Thyroid gland (tissue), 4 donors: ENCODE results near the gene TTC39A. TPM values are rescaled to one million over a fixed set of nuclear protein-coding genes. Genes with fewer than 3 reads are reported as not detected.

Source experiments
- DNase-seq, 2 donors: peaks; one replicate each; pipeline ENCODE4 v3.0.0-alpha.2; 2019
- H3K27ac ChIP-seq, 3 donors: fragments of 200-600 bp; sonication (generic); 1 replicate in 2 of 3; 2 replicates in 1 of 3; pipeline ENCODE4 v1.5.1; 2016 to 2019; ENCODE audit warnings: mild to moderate bottlenecking in 1 of 3, moderate library complexity in 1 of 3
- H3K27me3 ChIP-seq: fragments of 200-600 bp; sonication (generic); one replicate; pipeline ENCODE4 v1.5.1; 2019
- H3K36me3 ChIP-seq, 2 donors: fragments of 200-600 bp; sonication (generic); one replicate each; pipeline ENCODE4 v1.5.1; 2016 to 2019
- H3K4me1 ChIP-seq, 2 donors: fragments of 200-600 bp; sonication (generic); one replicate each; pipeline ENCODE4 v1.5.1; 2017 to 2019
- H3K4me3 ChIP-seq, 3 donors: fragments of 200-600 bp; sonication (generic); replicated peaks in 1 of 3; 1 replicate in 2 of 3; 2 replicates in 1 of 3; pipeline ENCODE4 v1.5.1; 2016; ENCODE audit warnings: mild to moderate bottlenecking in 1 of 3
- H3K9me3 ChIP-seq: fragments of 200-600 bp; sonication (generic); one replicate; pipeline ENCODE4 v1.5.1; 2017
- POLR2A ChIP-seq, 2 donors: fragments of 450-650 bp; IDR thresholded peaks; one replicate each; pipeline ENCODE4 v1.6.1; 2017; ENCODE audit warnings: antibody characterized with exemption in 2 of 2, mild to moderate bottlenecking in 2 of 2, moderate library complexity in 1 of 2
- WGBS, 2 donors: methylation state at CpG; one replicate each; pipeline ENCODE4 v1.1.5; 2017; 5-methylcytosine and 5-hydroxymethylcytosine counted together
- intact Hi-C: fragments of 100-400 bp; cut with DNase I; formaldehyde crosslinking; loops from one replicate; pipeline ENCODE4 v1.15.1; 2023
- total RNA-seq, 4 donors: library from RNA; depleted of rRNA; stranded (reverse); fragments of >200 nt; gene quantifications; one replicate each; pipeline ENCODE4 v1.2.3, GENCODE V29; 2016
- TF ChIP-seq, protein P1 (sequence below), 6 experiments: fragments of 200-600 bp in 3 of 6; fragments of 450-650 bp in 3 of 6; sonication (generic) in 3 of 6; IDR thresholded peaks; one replicate each; pipeline ENCODE4 v1.5.1; 2016 to 2019; ENCODE audit warnings: antibody characterized with exemption in 6 of 6, mild to moderate bottlenecking in 2 of 6, inconsistent platforms in 1 of 6, moderate library complexity in 1 of 6

Gene TTC39A
- total RNA-seq, 4 donors from 2014 or later: 13.6 to 56.0 (median 33.5) TPM

DNA sequence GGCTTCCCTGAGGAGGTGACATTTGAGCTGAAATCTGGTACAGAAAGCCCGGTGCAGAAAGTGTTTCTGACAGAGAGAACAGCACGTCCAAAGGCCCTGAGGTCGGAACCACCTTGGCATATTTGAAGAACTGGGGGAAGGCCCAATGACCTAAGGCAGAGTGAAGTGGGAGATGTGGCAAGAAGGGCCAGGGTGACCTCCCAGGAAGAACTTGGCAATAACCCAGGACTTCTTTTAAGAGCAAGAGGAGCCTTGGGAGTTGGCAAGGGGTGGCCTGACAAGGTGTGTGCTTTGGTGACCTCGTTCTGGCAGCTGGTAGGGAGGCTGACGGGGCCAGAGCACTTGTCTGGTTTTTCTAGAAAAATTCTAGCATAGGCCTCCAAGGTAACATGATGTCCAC is 23.4 kb downstream of the TTC39A start:
- no peak overlapping the region for H3K27ac ChIP-seq
- WGBS, 2 donors: 73 to 74% methylated on average over 5 of the region's 5 CpGs
- no peaks in the 10 kb centered on the region for H3K9me3 ChIP-seq

DNA sequence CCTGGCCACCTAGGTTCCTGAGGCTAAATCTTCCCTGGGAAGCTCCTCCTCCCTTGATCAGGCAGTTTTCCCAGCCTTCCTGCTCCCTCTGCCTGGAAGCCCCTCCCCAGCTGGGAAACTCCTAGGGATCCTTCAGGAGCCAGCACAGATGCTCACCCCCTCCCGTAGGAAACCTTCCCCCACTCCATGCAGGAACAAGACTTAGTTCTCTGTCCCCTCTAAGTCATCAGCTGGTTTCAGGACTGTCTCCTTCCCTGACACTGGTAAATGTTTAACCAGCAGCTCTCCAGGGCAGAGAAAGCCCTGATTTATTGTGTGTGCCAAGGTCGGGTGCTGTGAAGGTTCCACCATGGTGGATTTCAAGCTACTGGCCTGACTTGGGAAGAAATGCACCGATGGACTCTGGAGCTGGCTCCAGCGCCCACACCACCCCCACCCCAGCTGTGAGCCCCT is 25.0 kb downstream of the TTC39A start:
- DNase-seq: no peak
- H3K27me3 ChIP-seq: no peaks in the 10 kb centered on the region
- WGBS, 2 donors: 49 to 77% methylated on average over 2 to 3 of the region's 4 CpGs
- TF ChIP-seq, protein P1, sequence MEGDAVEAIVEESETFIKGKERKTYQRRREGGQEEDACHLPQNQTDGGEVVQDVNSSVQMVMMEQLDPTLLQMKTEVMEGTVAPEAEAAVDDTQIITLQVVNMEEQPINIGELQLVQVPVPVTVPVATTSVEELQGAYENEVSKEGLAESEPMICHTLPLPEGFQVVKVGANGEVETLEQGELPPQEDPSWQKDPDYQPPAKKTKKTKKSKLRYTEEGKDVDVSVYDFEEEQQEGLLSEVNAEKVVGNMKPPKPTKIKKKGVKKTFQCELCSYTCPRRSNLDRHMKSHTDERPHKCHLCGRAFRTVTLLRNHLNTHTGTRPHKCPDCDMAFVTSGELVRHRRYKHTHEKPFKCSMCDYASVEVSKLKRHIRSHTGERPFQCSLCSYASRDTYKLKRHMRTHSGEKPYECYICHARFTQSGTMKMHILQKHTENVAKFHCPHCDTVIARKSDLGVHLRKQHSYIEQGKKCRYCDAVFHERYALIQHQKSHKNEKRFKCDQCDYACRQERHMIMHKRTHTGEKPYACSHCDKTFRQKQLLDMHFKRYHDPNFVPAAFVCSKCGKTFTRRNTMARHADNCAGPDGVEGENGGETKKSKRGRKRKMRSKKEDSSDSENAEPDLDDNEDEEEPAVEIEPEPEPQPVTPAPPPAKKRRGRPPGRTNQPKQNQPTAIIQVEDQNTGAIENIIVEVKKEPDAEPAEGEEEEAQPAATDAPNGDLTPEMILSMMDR (IDR thresholded peaks at IDR 0.05): no peak
- TF ChIP-seq POLR2A (IDR thresholded peaks at IDR 0.05): no peak
- no peak overlapping the region for H3K27ac ChIP-seq
- H3K9me3 ChIP-seq: no peaks in the 10 kb centered on the region
- no peaks in the 10 kb centered on the region for H3K4me1 ChIP-seq
- intact Hi-C loops: no loop called here
- H3K36me3 ChIP-seq: no peaks in the 10 kb centered on the region
- no peak overlapping the region for H3K4me3 ChIP-seq

More for the DNA sequence above, 23.4 kb downstream of the TTC39A start:
- intact Hi-C loops: no loop called here
- peak in 1 of 2 donors; percentile 55 for DNase-seq
- Histone ChIP-seq H3K4me3 (no peak overlapping the region), H3K27me3 (no peaks in the 10 kb centered on the region), H3K4me1 (no peaks in the 10 kb centered on the region), H3K36me3 (no peaks in the 10 kb centered on the region)
- TF ChIP-seq, protein P1 (IDR thresholded peaks at IDR 0.05): no peak
- no peak for TF ChIP-seq POLR2A (IDR thresholded peaks at IDR 0.05)

DNA sequence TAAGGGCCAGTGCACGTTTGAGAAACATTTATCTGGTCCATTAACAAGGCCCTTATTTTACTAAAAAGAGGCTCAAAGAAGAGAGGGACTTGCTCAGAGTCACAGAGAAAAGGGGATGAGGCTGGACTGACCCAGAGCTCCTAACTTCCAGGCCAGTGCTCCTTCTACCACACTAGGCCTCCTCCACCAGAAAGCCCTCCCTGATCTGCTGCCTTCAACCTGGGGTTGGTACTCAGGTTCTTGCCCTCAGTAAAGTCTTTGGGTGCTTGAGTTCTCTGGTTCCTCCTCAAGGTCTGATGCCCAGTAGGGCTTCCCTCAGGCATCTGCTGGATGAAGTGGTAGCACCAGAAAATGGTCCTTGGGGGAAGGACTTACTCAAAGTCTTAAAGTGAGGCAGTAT is 26.0 kb downstream of the TTC39A start:
- Histone ChIP-seq H3K4me3 (no peak overlapping the region), H3K27ac (no peak overlapping the region), H3K27me3 (no peaks in the 10 kb centered on the region), H3K36me3 (no peaks in the 10 kb centered on the region), H3K4me1 (no peaks in the 10 kb centered on the region), H3K9me3 (no peaks in the 10 kb centered on the region)
- DNase-seq: no peak
- intact Hi-C loops: no loop called here
- TF ChIP-seq, protein P1 (IDR thresholded peaks at IDR 0.05): no peak
- TF ChIP-seq POLR2A (IDR thresholded peaks at IDR 0.05): no peak
- WGBS, 2 donors: 60 to 78% methylated on average over 1 of the region's 1 CpG

DNA sequence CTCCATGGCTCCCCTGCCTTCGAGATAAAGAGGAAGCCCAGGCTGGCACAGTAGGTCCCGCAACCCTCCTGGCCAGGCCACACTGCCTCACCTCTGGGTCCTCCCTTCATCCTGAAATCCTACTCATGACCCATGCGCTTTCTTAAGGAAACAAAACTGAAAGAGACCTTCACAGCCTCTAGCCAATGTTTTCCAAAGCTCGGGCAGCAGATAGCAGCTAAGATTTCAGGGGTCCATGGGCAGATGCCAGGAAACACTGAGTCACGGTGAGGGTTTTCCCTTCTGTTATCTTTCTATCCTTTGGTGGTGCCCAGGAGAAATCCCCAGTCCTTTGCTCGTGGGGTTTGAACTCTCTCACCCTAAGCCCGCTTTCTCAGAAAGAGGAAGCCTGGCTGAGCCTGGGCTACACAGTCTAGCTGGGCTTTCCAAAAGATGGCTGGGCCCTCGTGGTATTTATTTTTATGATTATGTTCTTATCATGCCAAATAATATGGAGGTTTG is 26.6 kb downstream of the TTC39A start:
- TF ChIP-seq, protein P1 (IDR thresholded peaks at IDR 0.05): no peak
- TF ChIP-seq POLR2A (IDR thresholded peaks at IDR 0.05): no peak
- DNase-seq: no peak
- Histone ChIP-seq H3K4me1 (no peaks in the 10 kb centered on the region), H3K27me3 (no peaks in the 10 kb centered on the region), H3K9me3 (no peaks in the 10 kb centered on the region), H3K4me3 (no peak overlapping the region), H3K27ac (no peak overlapping the region), H3K36me3 (no peaks in the 10 kb centered on the region)
- WGBS, 2 donors: 62 to 75% methylated on average over 8 of the region's 8 CpGs
- intact Hi-C loops: no loop called here

DNA sequence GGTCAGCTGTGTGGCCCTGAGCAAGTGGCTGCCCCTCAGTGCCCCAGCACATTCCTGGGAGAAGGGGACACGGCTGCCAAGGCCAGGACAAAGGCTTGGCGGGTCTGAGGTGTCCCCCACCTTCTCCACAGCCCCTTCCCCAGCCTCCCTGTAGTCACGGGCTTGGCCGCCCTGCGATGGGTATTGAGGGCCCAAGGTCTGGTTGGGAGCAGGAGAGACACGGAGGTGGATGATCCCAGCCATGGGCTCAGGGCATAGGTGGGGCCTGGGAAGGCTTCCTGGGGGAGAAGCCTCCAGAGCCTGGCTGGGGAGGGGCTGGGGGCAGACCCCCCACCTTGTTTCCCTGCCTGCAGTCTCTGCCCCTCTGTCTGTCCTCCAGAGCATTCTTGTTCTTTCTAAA is 27.0 kb downstream of the TTC39A start:
- no peak overlapping the region for H3K27ac ChIP-seq
- H3K4me3 ChIP-seq: no peak overlapping the region
- no peaks in the 10 kb centered on the region for H3K9me3 ChIP-seq
- TF ChIP-seq POLR2A (IDR thresholded peaks at IDR 0.05): no peak
- TF ChIP-seq, protein P1 (IDR thresholded peaks at IDR 0.05): no peak
- intact Hi-C loops: no loop called here
- WGBS, 2 donors: 81 to 96% methylated on average over 4 of the region's 6 CpGs
- no peak for DNase-seq
- no peaks in the 10 kb centered on the region for H3K27me3 ChIP-seq
- H3K4me1 ChIP-seq: no peaks in the 10 kb centered on the region
- H3K36me3 ChIP-seq: no peaks in the 10 kb centered on the region
